HG02642 (cell line): Measurements from ENCODE around the gene IL31.

ENCODE experiments used
- ATAC-seq: cut with Tn5 transposase; IDR thresholded peaks from one replicate; pipeline ENCODE4 v1.9.1; 2021; ENCODE audit warnings: mild to moderate bottlenecking; ENCODE audit not compliant: unreplicated experiment, poor library complexity

IL31 gene

GRCh38 chr12:122159882-122160281, 14.1 kb downstream of the IL31 start:
- no peak for ATAC-seq

GRCh38 chr12:122158700-122159285, 15.2 kb downstream of the IL31 start:
- no peak for ATAC-seq

GRCh38 chr12:122155705-122156104, 18.3 kb downstream of the IL31 start:
- ATAC-seq: no peak

GRCh38 chr12:122152754-122153153, 21.3 kb downstream of the IL31 start:
- ATAC-seq: no peak

- ATAC-seq: no peak
Measured at GRCh38 chr12:122150127-122150681, 23.8 kb downstream of the IL31 start.

GRCh38 chr12:122148657-122149056, 25.4 kb downstream of the IL31 start:
- ATAC-seq: no peak

- ATAC-seq: no peak
Measured at GRCh38 chr12:122147514-122148290, 26.3 kb downstream of the IL31 start.

GRCh38 chr12:122145505-122146330, 28.3 kb downstream of the IL31 start:
- ATAC-seq: no peak

GRCh38 chr12:122144885-122145284, 29.1 kb downstream of the IL31 start:
- no peak for ATAC-seq

GRCh38 chr12:122142857-122143256, 31.2 kb downstream of the IL31 start:
- no peak for ATAC-seq

GRCh38 chr12:122141911-122142725, 31.9 kb downstream of the IL31 start:
- no peak for ATAC-seq

- ATAC-seq: no peak
Measured at GRCh38 chr12:122140467-122141257, 33.4 kb downstream of the IL31 start.

- ATAC-seq: no peak
Measured at GRCh38 chr12:122139941-122140340, 34.1 kb downstream of the IL31 start.

GRCh38 chr12:122139266-122139665, 34.8 kb downstream of the IL31 start:
- ATAC-seq: no peak

GRCh38 chr12:122138616-122139015, 35.4 kb downstream of the IL31 start:
- no peak for ATAC-seq

- ATAC-seq: no peak
Measured at GRCh38 chr12:122138181-122138580, 35.8 kb downstream of the IL31 start.

- no peak for ATAC-seq
Measured at GRCh38 chr12:122137681-122138080, 36.3 kb downstream of the IL31 start.

GRCh38 chr12:122137229-122137628, 36.8 kb downstream of the IL31 start:
- no peak for ATAC-seq

- ATAC-seq: no peak
Measured at GRCh38 chr12:122135437-122136031, 38.5 kb downstream of the IL31 start.
